BLaER1 treated with 17β-estradiol and CSF1 and Interleukin-3, amounts not matched to agents 10 nM and 100 nM (cell line): ENCODE data around the gene TMPRSS2.

Experiments
- H3K27ac ChIP-seq, 11 experiments: shearing (Covaris generic); formaldehyde crosslinking; 2 replicates each; pipeline ENCODE4 v1.8.1; 2022
- H3K27me3 ChIP-seq, 11 experiments: shearing (Covaris generic); formaldehyde crosslinking; 2 replicates each; pipeline ENCODE4 v1.8.1; 2022
- H3K36me3 ChIP-seq, 11 experiments: shearing (Covaris generic); formaldehyde crosslinking; 2 replicates each; pipeline ENCODE4 v1.8.1; 2022
- H3K4me1 ChIP-seq, 10 experiments: shearing (Covaris generic); formaldehyde crosslinking; 2 replicates each; pipeline ENCODE4 v1.8.1; 2022
- H3K4me2 ChIP-seq, 11 experiments: shearing (Covaris generic); formaldehyde crosslinking; 2 replicates each; pipeline ENCODE4 v1.8.1; 2022
- H3K4me3 ChIP-seq, 10 experiments: shearing (Covaris generic); formaldehyde crosslinking; 2 replicates each; pipeline ENCODE4 v1.8.1; 2022
- H3K9ac ChIP-seq, 11 experiments: shearing (Covaris generic); formaldehyde crosslinking; 2 replicates each; pipeline ENCODE4 v1.8.1; 2022
- H3K9me3 ChIP-seq, 11 experiments: shearing (Covaris generic); formaldehyde crosslinking; replicated peaks in 1 of 11; 2 replicates each; pipeline ENCODE4 v1.8.1; 2022
- H4K20me1 ChIP-seq, 11 experiments: shearing (Covaris generic); formaldehyde crosslinking; 2 replicates each; pipeline ENCODE4 v1.8.1; 2022
- Cebpa-rat ChIP-seq, 11 experiments: shearing (Covaris generic); IDR thresholded peaks; 2 replicates each; pipeline ENCODE4 v1.8.1; 2022

Gene TMPRSS2

DNA sequence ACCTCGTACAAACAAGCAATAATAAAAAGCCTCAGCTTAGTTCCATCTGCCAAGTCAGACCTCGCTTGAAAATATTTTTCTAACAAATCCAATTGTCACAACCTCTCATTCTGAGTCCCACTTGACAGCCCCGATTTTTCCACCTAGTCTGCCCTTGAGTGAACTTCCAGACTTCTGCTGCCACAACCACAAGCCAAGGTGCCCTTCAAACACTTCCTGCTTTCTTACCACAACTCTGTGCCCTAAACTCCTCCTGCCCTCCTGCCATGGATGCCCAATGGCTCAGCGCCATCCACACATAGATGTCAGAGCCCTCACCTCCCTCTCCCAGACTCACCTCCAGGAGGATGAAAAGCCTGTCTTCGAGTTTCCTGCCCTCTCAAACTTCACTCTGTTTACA lies 3.9 kb downstream of the TMPRSS2 start:
- peaks cover 9 to 19% (median 15%) of the 10 kb centered on the region in 11 experiments; a peak in 20 of 22 replicates for H3K9me3 ChIP-seq
- no peak for TF ChIP-seq Cebpa-rat (IDR thresholded peaks at IDR 0.05)
- H3K27me3 ChIP-seq: peaks cover 25 to 37% (median 31%) of the 10 kb centered on the region in 11 experiments
- H3K4me2 ChIP-seq: peak overlapping the region in 1 of 11 experiments; percentile 12; a peak in 2 of 22 replicates
- H3K4me1 ChIP-seq: peaks cover 0 to 6% (median 0%) of the 10 kb centered on the region in 10 experiments; a peak in 1 of 20 replicates
- no peaks in the 10 kb centered on the region; a peak in 1 of 22 replicates for H4K20me1 ChIP-seq
- H3K27ac ChIP-seq: no peak overlapping the region
- H3K4me3 ChIP-seq: no peak overlapping the region
- H3K36me3 ChIP-seq: no peaks in the 10 kb centered on the region
- no peak overlapping the region for H3K9ac ChIP-seq

- no peak for TF ChIP-seq Cebpa-rat (IDR thresholded peaks at IDR 0.05)
- peaks cover 9 to 19% (median 15%) of the 10 kb centered on the region in 11 experiments; a peak in 20 of 22 replicates for H3K9me3 ChIP-seq
- H3K4me3 ChIP-seq: no peak overlapping the region
- H3K27ac ChIP-seq: no peak overlapping the region
- no peak overlapping the region for H3K9ac ChIP-seq
- H3K4me2 ChIP-seq: no peak overlapping the region
- no peaks in the 10 kb centered on the region; a peak in 1 of 22 replicates for H4K20me1 ChIP-seq
- peaks cover 18 to 30% (median 24%) of the 10 kb centered on the region in 11 experiments for H3K27me3 ChIP-seq
- peaks cover 0 to 6% (median 0%) of the 10 kb centered on the region in 10 experiments; a peak in 1 of 20 replicates for H3K4me1 ChIP-seq
- no peaks in the 10 kb centered on the region for H3K36me3 ChIP-seq
Observed at GRCh38 chr21:41503331-41503730, 4.6 kb downstream of the TMPRSS2 start.

- Histone ChIP-seq H4K20me1 (no peaks in the 10 kb centered on the region; a peak in 1 of 22 replicates), H3K36me3 (no peaks in the 10 kb centered on the region), H3K27ac (no peak overlapping the region), H3K4me1 (peaks cover 0 to 6% (median 0%) of the 10 kb centered on the region in 10 experiments; a peak in 1 of 20 replicates), H3K27me3 (peaks cover 6 to 16% (median 11%) of the 10 kb centered on the region in 11 experiments; a peak in 21 of 22 replicates), H3K4me3 (no peak overlapping the region), H3K9me3 (peaks cover 0 to 8% (median 5%) of the 10 kb centered on the region in 11 experiments; a peak in 17 of 22 replicates), H3K4me2 (no peak overlapping the region), H3K9ac (no peak overlapping the region)
- TF ChIP-seq Cebpa-rat (IDR thresholded peaks at IDR 0.05): no peak
Observed at GRCh38 chr21:41501919-41502318, 6.0 kb downstream of the TMPRSS2 start.

DNA sequence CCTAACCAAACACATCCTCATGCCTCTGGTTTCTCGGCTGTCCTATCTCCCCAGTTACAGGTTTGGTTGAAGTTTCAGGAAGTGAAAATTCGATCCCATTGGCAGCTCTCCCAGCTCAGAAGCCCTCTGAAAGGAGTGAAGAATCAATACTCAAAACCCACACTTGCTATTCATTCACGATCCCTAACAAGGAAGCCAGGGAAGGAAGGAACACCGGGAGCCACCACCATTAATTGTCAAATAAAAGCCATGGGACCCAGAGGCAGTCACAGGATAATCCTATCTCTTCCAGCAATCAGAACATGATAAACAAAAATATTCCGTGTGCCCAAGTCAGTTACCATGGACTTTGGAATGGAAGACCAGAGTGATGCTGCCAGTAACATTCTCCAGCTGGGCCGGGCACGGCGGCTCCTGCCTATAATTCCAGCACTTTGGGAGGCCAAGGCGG lies 7.0 kb downstream of the TMPRSS2 start:
- no peaks in the 10 kb centered on the region; a peak in 1 of 22 replicates for H4K20me1 ChIP-seq
- no peak overlapping the region for H3K27ac ChIP-seq
- H3K4me2 ChIP-seq: no peak overlapping the region
- peaks cover 0 to 6% (median under 1%) of the 10 kb centered on the region in 11 experiments; a peak in 7 of 22 replicates for H3K27me3 ChIP-seq
- TF ChIP-seq Cebpa-rat (IDR thresholded peaks at IDR 0.05): no peak
- H3K36me3 ChIP-seq: no peaks in the 10 kb centered on the region
- peaks cover 0 to 6% (median 0%) of the 10 kb centered on the region in 10 experiments; a peak in 1 of 20 replicates for H3K4me1 ChIP-seq
- no peak overlapping the region for H3K9ac ChIP-seq
- H3K9me3 ChIP-seq: no peaks in the 10 kb centered on the region
- no peak overlapping the region for H3K4me3 ChIP-seq

- peaks cover 0 to 6% (median 0%) of the 10 kb centered on the region in 10 experiments; a peak in 1 of 20 replicates for H3K4me1 ChIP-seq
- H3K27ac ChIP-seq: no peak overlapping the region
- H3K4me3 ChIP-seq: no peak overlapping the region
- no peaks in the 10 kb centered on the region for H3K9me3 ChIP-seq
- H3K27me3 ChIP-seq: peaks cover 0 to under 1% (median 0%) of the 10 kb centered on the region in 11 experiments; a peak in 2 of 22 replicates
- no peaks in the 10 kb centered on the region; a peak in 1 of 22 replicates for H4K20me1 ChIP-seq
- no peak overlapping the region for H3K4me2 ChIP-seq
- no peak overlapping the region for H3K9ac ChIP-seq
- TF ChIP-seq Cebpa-rat (IDR thresholded peaks at IDR 0.05): no peak
- no peaks in the 10 kb centered on the region for H3K36me3 ChIP-seq
Observed at GRCh38 chr21:41500363-41500762, 7.6 kb downstream of the TMPRSS2 start.

GRCh38 chr21:41499920-41500319 lies 8.0 kb downstream of the TMPRSS2 start:
- no peak overlapping the region for H3K9ac ChIP-seq
- H3K27ac ChIP-seq: no peak overlapping the region

DNA sequence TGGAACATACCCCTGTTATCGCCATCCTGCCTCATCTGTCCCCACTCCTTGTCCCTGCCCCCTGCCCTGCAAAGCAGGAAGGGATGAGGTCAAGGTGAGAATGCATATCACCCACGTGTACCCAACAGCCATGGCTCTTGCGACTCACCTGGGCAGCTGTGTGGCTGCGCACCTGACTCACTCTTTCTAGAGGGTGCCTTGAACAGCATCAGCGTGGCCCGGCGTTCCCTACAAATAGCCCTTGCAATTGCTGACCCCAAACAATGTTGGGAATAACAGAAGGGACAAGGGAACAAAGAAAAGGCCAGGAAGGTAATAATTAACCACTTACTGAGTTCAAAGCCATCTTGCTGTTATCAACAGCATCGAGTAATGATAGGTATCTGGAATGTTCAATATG lies 10.2 kb downstream of the TMPRSS2 start:
- TF ChIP-seq Cebpa-rat (IDR thresholded peaks at IDR 0.05): no peak
- no peaks in the 10 kb centered on the region for H3K27me3 ChIP-seq

More at GRCh38 chr21:41499920-41500319, 8.0 kb downstream of the TMPRSS2 start:
- Histone ChIP-seq H3K4me1 (peaks cover 0 to 6% (median 0%) of the 10 kb centered on the region in 10 experiments; a peak in 1 of 20 replicates), H3K4me3 (no peak overlapping the region), H3K27me3 (no peaks in the 10 kb centered on the region), H4K20me1 (no peaks in the 10 kb centered on the region), H3K36me3 (no peaks in the 10 kb centered on the region), H3K9me3 (no peaks in the 10 kb centered on the region), H3K4me2 (no peak overlapping the region)
- TF ChIP-seq Cebpa-rat (IDR thresholded peaks at IDR 0.05): no peak

DNA sequence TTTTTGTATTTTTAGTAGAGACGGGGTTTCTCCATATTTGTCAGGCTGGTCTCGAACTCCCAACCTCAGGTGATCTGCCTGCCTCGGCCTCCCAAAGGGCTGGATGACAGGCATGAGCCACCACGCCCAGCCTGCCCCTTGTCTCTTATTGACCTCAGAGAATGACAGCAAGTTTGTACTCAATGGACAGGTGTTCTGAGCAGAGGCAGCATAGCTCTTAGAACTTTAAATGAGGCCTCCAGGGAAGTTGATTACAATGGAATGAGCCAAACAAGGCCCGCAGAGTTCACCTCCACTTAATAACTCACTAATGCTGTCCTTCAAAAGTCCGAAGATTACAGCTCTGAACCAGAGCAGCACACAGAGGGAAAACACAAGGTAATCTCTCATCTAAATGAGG lies 10.9 kb downstream of the TMPRSS2 start:
- H3K27me3 ChIP-seq: no peaks in the 10 kb centered on the region

More for the DNA sequence above, 10.2 kb downstream of the TMPRSS2 start:
- no peaks in the 10 kb centered on the region for H4K20me1 ChIP-seq
- no peak overlapping the region for H3K4me3 ChIP-seq
- no peak overlapping the region for H3K27ac ChIP-seq
- no peak overlapping the region for H3K4me2 ChIP-seq
- no peaks in the 10 kb centered on the region for H3K9me3 ChIP-seq
- H3K9ac ChIP-seq: no peak overlapping the region
- H3K36me3 ChIP-seq: no peaks in the 10 kb centered on the region
- H3K4me1 ChIP-seq: no peaks in the 10 kb centered on the region

DNA sequence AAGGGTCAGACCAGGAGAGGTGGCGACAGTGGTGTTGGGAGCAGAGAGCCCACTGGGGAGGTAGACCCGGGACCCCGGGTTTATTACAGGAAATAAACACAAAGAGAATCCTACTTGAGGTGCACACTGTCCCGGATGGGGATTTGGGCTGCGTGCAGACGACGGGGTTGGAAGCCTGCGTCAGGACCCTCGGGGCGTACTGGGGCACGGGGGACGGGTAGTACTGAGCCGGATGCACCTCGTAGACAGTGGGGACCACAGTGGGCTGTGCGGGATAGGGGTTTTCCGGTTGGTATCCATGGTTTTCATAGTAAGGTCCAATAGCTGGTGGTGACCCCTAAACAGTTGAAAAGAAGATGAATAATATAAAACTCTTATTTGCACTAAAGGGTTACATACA lies 13.7 kb downstream of the TMPRSS2 start:
- Histone ChIP-seq H3K4me2 (no peak overlapping the region), H3K27me3 (no peaks in the 10 kb centered on the region), H4K20me1 (no peaks in the 10 kb centered on the region), H3K27ac (no peak overlapping the region), H3K9me3 (no peaks in the 10 kb centered on the region), H3K36me3 (no peaks in the 10 kb centered on the region), H3K4me3 (no peak overlapping the region), H3K9ac (no peak overlapping the region), H3K4me1 (no peaks in the 10 kb centered on the region)
- no peak for TF ChIP-seq Cebpa-rat (IDR thresholded peaks at IDR 0.05)

More for the DNA sequence above, 10.9 kb downstream of the TMPRSS2 start:
- Histone ChIP-seq H3K36me3 (no peaks in the 10 kb centered on the region), H3K9ac (no peak overlapping the region), H3K4me2 (no peak overlapping the region), H3K9me3 (no peaks in the 10 kb centered on the region), H3K4me3 (no peak overlapping the region), H4K20me1 (no peaks in the 10 kb centered on the region), H3K4me1 (no peaks in the 10 kb centered on the region), H3K27ac (no peak overlapping the region)
- no peak for TF ChIP-seq Cebpa-rat (IDR thresholded peaks at IDR 0.05)

DNA sequence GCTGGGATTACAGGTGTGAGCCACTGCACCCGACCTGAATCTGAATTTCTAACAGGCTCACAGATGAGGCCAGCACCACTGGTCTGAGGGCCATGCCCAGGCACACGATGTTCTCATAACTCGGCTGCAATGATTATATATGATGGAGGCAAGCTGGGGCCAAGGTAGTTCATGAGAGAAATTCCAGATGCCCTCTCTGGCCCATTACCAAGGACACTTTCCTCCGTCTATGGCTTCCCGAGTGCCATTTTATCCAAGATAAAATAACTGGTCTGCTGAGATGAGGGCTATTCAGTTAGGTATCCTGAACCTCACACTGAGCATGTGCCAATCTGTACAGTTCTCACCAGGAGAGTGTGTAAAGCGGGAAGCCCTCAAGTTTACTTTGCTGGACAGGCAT lies 16.5 kb downstream of the TMPRSS2 start:
- Histone ChIP-seq H3K4me3 (no peak overlapping the region), H3K27me3 (no peaks in the 10 kb centered on the region), H3K9me3 (no peaks in the 10 kb centered on the region), H3K4me2 (no peak overlapping the region), H4K20me1 (no peaks in the 10 kb centered on the region), H3K36me3 (no peaks in the 10 kb centered on the region), H3K4me1 (peaks cover 0 to 7% (median 0%) of the 10 kb centered on the region in 10 experiments; a peak in 2 of 20 replicates), H3K9ac (no peak overlapping the region), H3K27ac (no peak overlapping the region)
- TF ChIP-seq Cebpa-rat (IDR thresholded peaks at IDR 0.05): no peak
